ENCODE results near the gene USP11. TPM values are rescaled to one million over a fixed set of nuclear protein-coding genes. Genes with fewer than 3 reads are reported as not detected.

Gene USP11
- total RNA-seq = 10 to 100 TPM; 19.8 to 66.8 (median 27.3) TPM

DNA sequence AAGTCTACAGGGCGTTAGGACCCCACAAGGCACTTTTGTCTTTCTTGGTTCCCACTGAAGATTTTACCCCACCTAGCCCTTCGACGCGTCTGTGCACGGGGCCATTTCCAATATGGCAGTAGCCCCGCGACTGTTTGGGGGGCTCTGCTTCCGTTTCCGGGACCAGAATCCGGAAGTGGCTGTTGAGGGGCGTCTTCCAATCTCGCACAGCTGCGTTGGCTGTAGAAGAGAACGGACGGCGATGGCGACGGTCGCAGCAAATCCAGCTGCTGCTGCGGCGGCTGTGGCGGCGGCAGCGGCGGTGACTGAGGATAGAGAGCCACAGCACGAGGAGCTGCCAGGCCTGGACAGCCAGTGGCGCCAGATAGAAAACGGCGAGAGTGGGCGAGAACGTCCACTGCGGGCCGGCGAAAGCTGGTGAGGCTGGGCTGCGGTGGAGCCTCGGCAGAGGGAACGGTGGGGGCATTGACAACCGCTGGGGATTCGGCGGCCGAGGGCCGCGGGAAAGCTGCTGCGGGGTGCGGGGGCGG lies at the start of gene USP11:
Gene USP11, plus strand, starts transcription at position 207 of the 530 bp plus-strand sequence. Its CDS starts 35 bp downstream, at position 242.
- H3K27ac ChIP-seq = peak within 1 kb of the TSS; percentile 90 to 100 (median 96)
- peaks cover 0 to 10% (median 0%) of the 10 kb centered on the region in 3 donors for H3K36me3 ChIP-seq
- H3K4me1 ChIP-seq = no peaks in the 10 kb centered on the region
- H3K27me3 ChIP-seq = no peaks in the 10 kb centered on the region
- peak in 1 of 2 donors; percentile 31 for TF ChIP-seq POLR2A (IDR thresholded peaks at IDR 0.05)
- TF ChIP-seq, protein P1, sequence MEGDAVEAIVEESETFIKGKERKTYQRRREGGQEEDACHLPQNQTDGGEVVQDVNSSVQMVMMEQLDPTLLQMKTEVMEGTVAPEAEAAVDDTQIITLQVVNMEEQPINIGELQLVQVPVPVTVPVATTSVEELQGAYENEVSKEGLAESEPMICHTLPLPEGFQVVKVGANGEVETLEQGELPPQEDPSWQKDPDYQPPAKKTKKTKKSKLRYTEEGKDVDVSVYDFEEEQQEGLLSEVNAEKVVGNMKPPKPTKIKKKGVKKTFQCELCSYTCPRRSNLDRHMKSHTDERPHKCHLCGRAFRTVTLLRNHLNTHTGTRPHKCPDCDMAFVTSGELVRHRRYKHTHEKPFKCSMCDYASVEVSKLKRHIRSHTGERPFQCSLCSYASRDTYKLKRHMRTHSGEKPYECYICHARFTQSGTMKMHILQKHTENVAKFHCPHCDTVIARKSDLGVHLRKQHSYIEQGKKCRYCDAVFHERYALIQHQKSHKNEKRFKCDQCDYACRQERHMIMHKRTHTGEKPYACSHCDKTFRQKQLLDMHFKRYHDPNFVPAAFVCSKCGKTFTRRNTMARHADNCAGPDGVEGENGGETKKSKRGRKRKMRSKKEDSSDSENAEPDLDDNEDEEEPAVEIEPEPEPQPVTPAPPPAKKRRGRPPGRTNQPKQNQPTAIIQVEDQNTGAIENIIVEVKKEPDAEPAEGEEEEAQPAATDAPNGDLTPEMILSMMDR (IDR thresholded peaks at IDR 0.05) = no peak
- H3K4me3 ChIP-seq = peak within 1 kb of the TSS; percentile 56 to 75 (median 66)
- peak in 2 of 3 donors; percentile 45 to 67 for DNase-seq
- no peaks in the 10 kb centered on the region for H3K9me3 ChIP-seq

DNA sequence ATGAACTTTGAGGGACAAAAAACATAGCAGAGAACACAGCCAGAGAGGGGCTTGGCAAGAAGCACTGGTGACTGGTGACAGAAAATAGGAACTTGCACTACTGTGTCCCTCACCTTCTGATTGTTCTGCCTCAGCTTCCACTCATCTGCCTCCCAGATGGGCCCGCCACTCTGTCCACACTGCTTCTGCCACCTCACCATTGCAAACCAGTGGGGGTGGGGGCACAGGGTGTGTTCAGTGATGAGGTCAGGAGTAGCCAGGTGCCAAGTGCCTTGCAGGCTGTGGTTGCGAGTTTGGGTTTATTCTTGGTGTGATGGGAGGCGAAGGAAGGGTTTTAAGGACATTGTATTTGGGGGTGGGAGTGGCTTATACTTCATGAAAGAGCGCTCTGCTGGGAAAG lies 48.3 kb upstream of the USP11 start:
- DNase-seq = no peak
- Histone ChIP-seq H3K36me3 (peaks cover 0 to 60% (median 0%) of the 10 kb centered on the region in 3 donors), H3K27me3 (no peaks in the 10 kb centered on the region), H3K27ac (no peak overlapping the region), H3K4me3 (no peak overlapping the region), H3K9me3 (no peaks in the 10 kb centered on the region), H3K4me1 (no peaks in the 10 kb centered on the region)
- no peak for TF ChIP-seq POLR2A (IDR thresholded peaks at IDR 0.05)
- TF ChIP-seq, protein P1 (IDR thresholded peaks at IDR 0.05) = no peak

DNA sequence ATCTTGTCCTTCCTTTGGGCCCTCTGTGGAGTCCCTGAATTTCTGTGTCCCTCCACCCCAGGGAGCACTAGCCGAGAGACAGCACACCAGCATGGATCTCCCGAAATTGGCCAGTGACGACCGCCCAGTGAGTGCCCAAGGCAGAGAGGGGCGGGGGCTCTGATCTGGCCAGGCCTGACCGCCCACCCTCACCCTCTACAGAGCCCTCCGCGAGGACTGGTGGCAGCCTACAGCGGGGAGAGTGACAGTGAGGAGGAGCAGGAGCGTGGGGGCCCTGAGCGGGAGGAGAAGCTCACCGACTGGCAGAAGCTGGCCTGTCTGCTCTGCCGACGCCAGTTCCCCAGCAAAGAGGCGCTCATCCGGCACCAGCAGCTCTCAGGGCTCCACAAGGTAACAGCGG lies 47.6 kb upstream of the USP11 start:
- no peak overlapping the region for H3K4me3 ChIP-seq
- no peaks in the 10 kb centered on the region for H3K9me3 ChIP-seq
- peaks cover 0 to 53% (median 0%) of the 10 kb centered on the region in 3 donors for H3K36me3 ChIP-seq
- TF ChIP-seq, protein P1 (IDR thresholded peaks at IDR 0.05) = no peak
- TF ChIP-seq POLR2A (IDR thresholded peaks at IDR 0.05) = no peak
- H3K4me1 ChIP-seq = no peaks in the 10 kb centered on the region
- H3K27ac ChIP-seq = no peak overlapping the region
- H3K27me3 ChIP-seq = no peaks in the 10 kb centered on the region
- DNase-seq = no peak

DNA sequence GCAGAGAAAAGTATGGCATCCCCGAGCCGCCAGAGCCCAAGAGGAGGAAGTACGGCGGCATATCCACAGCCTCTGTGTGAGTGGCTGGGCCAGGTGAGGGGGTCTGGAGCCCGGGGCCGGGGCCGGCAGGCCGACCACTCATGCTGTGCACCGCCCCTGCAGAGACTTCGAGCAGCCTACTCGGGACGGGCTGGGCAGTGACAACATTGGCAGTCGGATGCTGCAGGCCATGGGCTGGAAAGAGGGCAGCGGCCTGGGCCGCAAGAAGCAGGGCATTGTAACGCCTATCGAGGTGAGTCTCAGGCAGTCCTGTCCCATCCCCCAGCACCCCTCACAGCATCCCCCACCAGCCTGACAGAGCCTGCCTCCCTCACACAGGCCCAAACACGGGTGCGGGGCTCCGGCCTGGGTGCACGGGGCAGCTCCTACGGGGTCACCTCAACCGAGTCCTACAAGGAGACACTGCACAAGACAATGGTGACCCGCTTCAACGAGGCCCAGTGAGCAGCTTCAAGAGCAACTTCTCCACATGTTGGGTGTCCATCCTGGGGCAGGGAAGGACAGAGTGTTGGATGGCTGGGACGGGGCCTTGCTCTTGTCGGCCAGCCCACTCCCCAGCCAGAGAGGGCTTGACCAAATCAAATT lies 46.6 kb upstream of the USP11 start:
- H3K4me3 ChIP-seq = no peak overlapping the region
- H3K36me3 ChIP-seq = peaks cover 0 to 43% (median 0%) of the 10 kb centered on the region in 3 donors
- TF ChIP-seq, protein P1 (IDR thresholded peaks at IDR 0.05) = no peak
- TF ChIP-seq POLR2A (IDR thresholded peaks at IDR 0.05) = no peak
- no peak for DNase-seq
- H3K9me3 ChIP-seq = no peaks in the 10 kb centered on the region
- H3K4me1 ChIP-seq = no peaks in the 10 kb centered on the region
- H3K27ac ChIP-seq = no peak overlapping the region
- no peaks in the 10 kb centered on the region for H3K27me3 ChIP-seq

DNA sequence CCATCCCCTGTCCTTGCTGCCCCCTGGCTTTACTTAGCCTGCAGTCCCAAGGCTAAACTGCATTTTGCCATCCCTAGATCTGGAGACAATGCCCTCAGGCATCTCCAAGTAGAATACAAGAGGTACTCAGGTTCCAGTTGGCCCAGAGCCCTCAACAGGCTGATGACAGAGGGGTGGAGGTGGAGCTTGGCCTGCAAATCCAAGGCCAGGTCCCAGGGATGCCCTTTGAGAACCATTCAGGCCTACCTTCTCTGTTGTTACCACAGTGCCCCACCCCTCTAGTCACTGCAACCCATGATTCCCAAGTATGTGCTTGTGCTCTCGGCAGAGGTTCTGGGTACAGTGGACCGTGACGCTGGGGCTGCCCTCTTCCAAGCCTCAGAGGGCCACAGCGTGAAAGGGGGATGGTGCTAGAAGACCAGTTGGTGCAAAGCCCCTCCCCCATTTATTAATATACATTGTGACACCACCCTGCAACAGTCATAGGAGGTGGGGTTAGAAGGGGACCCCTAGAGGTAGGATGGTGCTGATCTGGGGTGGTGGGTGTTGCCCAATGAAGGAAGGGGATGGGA lies 45.6 kb upstream of the USP11 start:
- no peaks in the 10 kb centered on the region for H3K27me3 ChIP-seq
- TF ChIP-seq, protein P1 (IDR thresholded peaks at IDR 0.05) = no peak
- TF ChIP-seq POLR2A (IDR thresholded peaks at IDR 0.05) = no peak
- no peak overlapping the region for H3K27ac ChIP-seq
- no peaks in the 10 kb centered on the region for H3K9me3 ChIP-seq
- no peak for DNase-seq
- H3K4me1 ChIP-seq = no peaks in the 10 kb centered on the region
- H3K4me3 ChIP-seq = no peak overlapping the region
- peaks cover 0 to 33% (median 0%) of the 10 kb centered on the region in 3 donors for H3K36me3 ChIP-seq
